CD14-positive monocyte (primary cell): ENCODE results near the gene FNDC10. TPM values are rescaled to one million over a fixed set of nuclear protein-coding genes. Genes with fewer than 3 reads are reported as not detected.
A peak's percentile ranks its signal among the peaks of the same experiment; 100 is the strongest.

ENCODE experiments used
- DNase-seq, 3 donors: peaks; one replicate each; pipeline ENCODE4 v3.0.0-alpha.2; 2011 to 2022
- H2AFZ ChIP-seq: 2 replicates; pipeline ENCODE4 v1.6.0; 2012; ENCODE audit warnings: mild to moderate bottlenecking, low read depth, low read length, inconsistent platforms; ENCODE audit not compliant: insufficient read depth, poor library complexity, severe bottlenecking
- H3K27ac ChIP-seq, 2 donors: 1 replicate in 1 of 2; 2 replicates in 1 of 2; pipeline ENCODE4 v1.5.1; 2012 to 2013; ENCODE audit warnings: low read length in 2 of 2, control low read depth in 1 of 2, inconsistent platforms in 1 of 2, low read depth in 1 of 2, mild to moderate bottlenecking in 1 of 2
- H3K27me3 ChIP-seq, 2 donors: one replicate each; pipeline versions ENCODE4 v1.6.0 to v1.6.1; 2011 to 2013; ENCODE audit warnings: low read length in 2 of 2; ENCODE audit not compliant: control insufficient read depth in 2 of 2, insufficient read depth in 2 of 2
- H3K36me3 ChIP-seq, 2 donors: replicated peaks in 1 of 2; 1 replicate in 1 of 2; 2 replicates in 1 of 2; pipeline versions ENCODE4 v1.5.1 to v1.6.1; 2012 to 2013; ENCODE audit warnings: low read length in 2 of 2, control low read depth in 1 of 2, inconsistent platforms in 1 of 2, mild to moderate bottlenecking in 1 of 2; ENCODE audit not compliant: insufficient read depth in 2 of 2, control insufficient read depth in 1 of 2
- H3K4me1 ChIP-seq, 2 donors: 1 replicate in 1 of 2; 2 replicates in 1 of 2; pipeline versions ENCODE4 v1.5.1 to v1.6.1; 2012 to 2013; ENCODE audit warnings: low read length in 2 of 2, control low read depth in 1 of 2, inconsistent platforms in 1 of 2, mild to moderate bottlenecking in 1 of 2, moderate library complexity in 1 of 2; ENCODE audit not compliant: insufficient read depth in 2 of 2, control insufficient read depth in 1 of 2
- H3K4me2 ChIP-seq: replicated peaks from 2 replicates; pipeline ENCODE3; 2012; ENCODE audit warnings: low read length, moderate library complexity, mild to moderate bottlenecking; ENCODE audit not compliant: poor library complexity, severe bottlenecking; ENCODE audit errors: extremely low read depth
- H3K4me3 ChIP-seq, 3 experiments: fragments of 200-600 bp in 1 of 3; sonication (generic) in 1 of 3; replicated peaks in 1 of 3; 1 replicate in 2 of 3; 2 replicates in 1 of 3; pipeline ENCODE4 v1.5.1; 2011 to 2013; ENCODE audit warnings: low read length in 3 of 3, mild to moderate bottlenecking in 3 of 3, control low read depth in 2 of 3, low read depth in 2 of 3, inconsistent platforms in 1 of 3, moderate library complexity in 1 of 3
- H3K79me2 ChIP-seq: 2 replicates; pipeline ENCODE4 v1.6.0; 2012; ENCODE audit warnings: mild to moderate bottlenecking, control low read depth, inconsistent platforms, low read length, moderate library complexity; ENCODE audit not compliant: insufficient read depth
- H3K9ac ChIP-seq: 2 replicates; pipeline ENCODE4 v1.6.0; 2017; ENCODE audit warnings: low read length, mild to moderate bottlenecking; ENCODE audit not compliant: insufficient read depth, poor library complexity, severe bottlenecking
- H3K9me3 ChIP-seq, 2 donors: replicated peaks in 1 of 2; 1 replicate in 1 of 2; 2 replicates in 1 of 2; pipeline versions ENCODE4 v1.5.1 to v1.6.1; 2012 to 2013; ENCODE audit warnings: low read length in 2 of 2, control low read depth in 1 of 2; ENCODE audit not compliant: control insufficient read depth in 1 of 2, insufficient read depth in 1 of 2
- H4K20me1 ChIP-seq: 2 replicates; pipeline ENCODE4 v1.6.0; 2012; ENCODE audit warnings: mild to moderate bottlenecking, low read length, control low read depth, moderate library complexity; ENCODE audit not compliant: insufficient read depth
- H3K27ac Mint-ChIP-seq, 7 donors: one replicate each; pipeline ENCODE4 v1.8.0; 2020; ENCODE audit warnings: mild to moderate bottlenecking in 7 of 7, mixed read lengths in 7 of 7, moderate library complexity in 6 of 7, inconsistent platforms in 2 of 7
- H3K27me3 Mint-ChIP-seq, 3 donors: one replicate each; pipeline ENCODE4 v1.8.0; 2021 to 2022; ENCODE audit warnings: low read depth in 3 of 3, mild to moderate bottlenecking in 3 of 3, mixed read lengths in 3 of 3, moderate library complexity in 3 of 3, inconsistent platforms in 1 of 3
- H3K36me3 Mint-ChIP-seq, 2 donors: one replicate each; pipeline ENCODE4 v1.8.0; 2020; ENCODE audit warnings: mixed read lengths in 2 of 2, inconsistent platforms in 1 of 2, mild to moderate bottlenecking in 1 of 2
- H3K4me1 Mint-ChIP-seq: one replicate; pipeline ENCODE4 v1.8.0; 2020; ENCODE audit warnings: mild to moderate bottlenecking, mixed read lengths
- H3K4me3 Mint-ChIP-seq, 2 donors: one replicate each; pipeline ENCODE4 v1.8.0; 2020; ENCODE audit warnings: mild to moderate bottlenecking in 2 of 2, mixed read lengths in 2 of 2, moderate library complexity in 1 of 2
- H3K9me3 Mint-ChIP-seq, 7 donors: one replicate each; pipeline ENCODE4 v1.8.0; 2020 to 2022; ENCODE audit warnings: mixed read lengths in 7 of 7, mild to moderate bottlenecking in 6 of 7, moderate library complexity in 6 of 7, inconsistent platforms in 2 of 7
- CTCF ChIP-seq: fragments of 200-600 bp; IDR thresholded peaks from one replicate; pipeline ENCODE4 v1.8.0; 2022; ENCODE audit warnings: antibody characterized with exemption, mild to moderate bottlenecking
- WGBS: methylation state at CpG from one replicate; pipeline ENCODE4 v1.1.5; 2013; ENCODE audit warnings: missing lambda C conversion rate; ENCODE audit not compliant: insufficient coverage; 5-methylcytosine and 5-hydroxymethylcytosine counted together
- intact Hi-C, 2 donors: fragments of 100-400 bp; cut with micrococcal nuclease; formaldehyde crosslinking; loops; one replicate each; pipeline versions ENCODE4 v1.15.0 to v1.15.1; 2023
- polyA plus RNA-seq, 3 donors: library from polyadenylated mRNA; depleted of rRNA in 1 of 3; unstranded in 2 of 3; stranded (reverse) in 1 of 3; fragments of 300-500 nt in 2 of 3; fragments of >200 nt in 1 of 3; fragmentation: Illumina TruSeq in 2 of 3; gene quantifications; 1 replicate in 2 of 3; 2 replicates in 1 of 3; pipeline ENCODE4 v1.2.3, GENCODE V29; 2012 to 2021

Gene FNDC10
- polyA plus RNA-seq, 3 donors: 0.46 to 3.4 (median 1.5) TPM

- no peaks in the 10 kb centered on the region for H3K9me3 ChIP-seq
- H3K9ac ChIP-seq: no peak overlapping the region
- Mint-ChIP-seq H3K4me1 (peaks cover 2% of the 10 kb centered on the region), H3K27ac (peak overlapping the region in 3 of 7 donors; percentile 41 to 70 (median 50)), H3K36me3 (peaks cover 11 to 25% of the 10 kb centered on the region in 2 donors), H3K27me3 (peaks cover 0 to 1% (median 0%) of the 10 kb centered on the region in 3 donors), H3K9me3 (peaks cover 0 to 1% (median 0%) of the 10 kb centered on the region in 7 donors), H3K4me3 (no peak overlapping the region)
- no peak overlapping the region for H3K27ac ChIP-seq
- H3K27me3 ChIP-seq: no peaks in the 10 kb centered on the region
- no peak overlapping the region for H3K4me2 ChIP-seq
- peaks cover 2 to 9% of the 10 kb centered on the region in 2 donors for H3K36me3 ChIP-seq
- peak in 1 of 3 donors; percentile 7 for DNase-seq
- H4K20me1 ChIP-seq: peaks cover 89% of the 10 kb centered on the region
- no peak overlapping the region for H2AFZ ChIP-seq
- no peak overlapping the region for H3K4me3 ChIP-seq
- 95% methylated on average over 28 of the region's 31 CpGs for WGBS
- H3K79me2 ChIP-seq: peaks cover 25% of the 10 kb centered on the region
- no peak for TF ChIP-seq CTCF
- no peaks in the 10 kb centered on the region for H3K4me1 ChIP-seq
- intact Hi-C loops: no loop called here
Measured at GRCh38 chr1:1554926-1555915, 44.7 kb downstream of the FNDC10 start.

GRCh38 chr1:1554550-1554925 lies 45.4 kb downstream of the FNDC10 start:
- no peak overlapping the region for H2AFZ ChIP-seq
- Mint-ChIP-seq H3K4me1 (peaks cover 2% of the 10 kb centered on the region), H3K27ac (no peak overlapping the region), H3K27me3 (no peaks in the 10 kb centered on the region), H3K9me3 (peaks cover 0 to 1% (median 0%) of the 10 kb centered on the region in 7 donors), H3K4me3 (no peak overlapping the region), H3K36me3 (peaks cover 9 to 23% of the 10 kb centered on the region in 2 donors)
- peaks cover 85% of the 10 kb centered on the region for H4K20me1 ChIP-seq
- no peak overlapping the region for H3K9ac ChIP-seq
- H3K9me3 ChIP-seq: no peaks in the 10 kb centered on the region
- no peak for DNase-seq
- H3K27me3 ChIP-seq: no peaks in the 10 kb centered on the region
- intact Hi-C loops: no loop called here
- H3K36me3 ChIP-seq: peaks cover 0 to 4% of the 10 kb centered on the region in 2 donors
- no peak overlapping the region for H3K27ac ChIP-seq
- H3K4me1 ChIP-seq: no peaks in the 10 kb centered on the region
- H3K4me2 ChIP-seq: no peak overlapping the region
- TF ChIP-seq CTCF: no peak
- WGBS: 88% methylated on average over 13 of the region's 13 CpGs
- H3K79me2 ChIP-seq: peaks cover 23% of the 10 kb centered on the region
- H3K4me3 ChIP-seq: no peak overlapping the region
